Loucy (cell line): Measurements from ENCODE around the gene CXCL10.
A peak's percentile ranks its signal among the peaks of the same experiment; 100 is the strongest.

Source experiments
- H2AFZ ChIP-seq: fragments of 200-600 bp; sonication (generic); 2 replicates; pipeline ENCODE4 v1.6.0; 2016; ENCODE audit warnings: antibody characterized with exemption, mild to moderate bottlenecking, low read length, moderate library complexity
- H3F3A ChIP-seq: fragments of 200-600 bp; 2 replicates; pipeline ENCODE4 v1.6.0; 2016; ENCODE audit warnings: antibody characterized with exemption, low read depth, mild to moderate bottlenecking
- H3K27me3 ChIP-seq: fragments of 200-600 bp; sonication (generic); 2 replicates; pipeline ENCODE4 v1.6.1; 2014; ENCODE audit warnings: low read length, mild to moderate bottlenecking; ENCODE audit not compliant: insufficient read depth, poor library complexity, severe bottlenecking
- H3K36me3 ChIP-seq: fragments of 200-600 bp; sonication (generic); 2 replicates; pipeline ENCODE4 v1.6.1; 2016; ENCODE audit warnings: low read length; ENCODE audit not compliant: insufficient read depth
- H3K4me1 ChIP-seq: fragments of 200-600 bp; sonication (generic); 2 replicates; pipeline ENCODE4 v1.5.1; 2014; ENCODE audit warnings: low read length, mild to moderate bottlenecking; ENCODE audit not compliant: insufficient read depth, poor library complexity, severe bottlenecking
- H3K4me2 ChIP-seq: fragments of 200-600 bp; sonication (generic); 2 replicates; pipeline ENCODE4 v1.6.0; 2014; ENCODE audit warnings: antibody characterized with exemption, low read length, low read depth, mild to moderate bottlenecking; ENCODE audit not compliant: poor library complexity, severe bottlenecking
- H3K4me3 ChIP-seq: fragments of 200-600 bp; sonication (generic); 2 replicates; pipeline ENCODE4 v1.5.1; 2014; ENCODE audit warnings: low read length, mild to moderate bottlenecking, mixed read lengths; ENCODE audit not compliant: poor library complexity, severe bottlenecking
- H3K79me2 ChIP-seq: fragments of 200-600 bp; sonication (generic); 2 replicates; pipeline ENCODE4 v1.6.1; 2014; ENCODE audit warnings: low read length; ENCODE audit not compliant: insufficient read depth
- H3K9ac ChIP-seq: fragments of 200-600 bp; sonication (generic); 2 replicates; pipeline ENCODE4 v1.6.0; 2014; ENCODE audit warnings: mild to moderate bottlenecking, low read depth, low read length, moderate library complexity; ENCODE audit not compliant: poor library complexity, severe bottlenecking
- H3K9me2 ChIP-seq: fragments of 200-600 bp; sonication (generic); replicated peaks from 2 replicates; pipeline ENCODE4 v1.6.1; 2016; ENCODE audit warnings: low read depth, low read length, mixed read lengths
- H3K9me3 ChIP-seq: fragments of 200-600 bp; sonication (generic); 2 replicates; pipeline ENCODE4 v1.6.1; 2014; ENCODE audit warnings: mild to moderate bottlenecking, antibody characterized with exemption, low read length, low read depth; ENCODE audit not compliant: insufficient read depth
- H4K20me1 ChIP-seq: fragments of 200-600 bp; sonication (generic); 2 replicates; pipeline ENCODE4 v1.6.0; 2014; ENCODE audit warnings: antibody characterized with exemption, low read length, mild to moderate bottlenecking; ENCODE audit not compliant: insufficient read depth, poor library complexity, severe bottlenecking
- EZH2phosphoT487 ChIP-seq: fragments of 200-600 bp; IDR thresholded peaks from 2 replicates; pipeline ENCODE4 v1.6.1; 2018; ENCODE audit warnings: antibody characterized with exemption, mild to moderate bottlenecking, moderate library complexity, borderline replicate concordance
- TF ChIP-seq, protein P1 (sequence below): fragments of 200-600 bp; sonication (generic); conservative IDR thresholded peaks from 2 replicates; pipeline ENCODE4 v1.5.1; 2014; ENCODE audit warnings: mild to moderate bottlenecking, antibody characterized with exemption, low read length

Gene CXCL10

DNA sequence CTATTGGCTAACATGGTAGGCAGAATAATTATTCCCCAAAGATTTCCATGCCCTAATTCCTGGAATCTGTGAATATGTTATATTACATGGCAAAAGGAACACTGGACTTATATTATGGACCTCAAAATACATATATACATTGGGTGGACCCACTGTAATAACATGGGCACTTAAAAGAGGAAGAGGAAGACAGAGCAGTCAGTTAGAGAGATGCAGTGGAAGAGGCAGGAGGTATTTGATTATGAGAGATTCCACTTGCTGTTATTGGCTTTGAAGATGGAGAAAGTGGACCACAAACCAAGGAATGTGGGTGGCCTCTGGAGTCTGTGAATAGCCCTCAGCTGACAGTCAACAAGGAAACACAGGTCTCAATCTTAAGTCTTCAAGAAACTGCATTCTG is 37.2 kb upstream of the CXCL10 start:
- H3K9ac ChIP-seq, result no peak overlapping the region
- no peak overlapping the region for H3K4me3 ChIP-seq
- TF ChIP-seq EZH2phosphoT487, result no peak
- TF ChIP-seq, protein P1, sequence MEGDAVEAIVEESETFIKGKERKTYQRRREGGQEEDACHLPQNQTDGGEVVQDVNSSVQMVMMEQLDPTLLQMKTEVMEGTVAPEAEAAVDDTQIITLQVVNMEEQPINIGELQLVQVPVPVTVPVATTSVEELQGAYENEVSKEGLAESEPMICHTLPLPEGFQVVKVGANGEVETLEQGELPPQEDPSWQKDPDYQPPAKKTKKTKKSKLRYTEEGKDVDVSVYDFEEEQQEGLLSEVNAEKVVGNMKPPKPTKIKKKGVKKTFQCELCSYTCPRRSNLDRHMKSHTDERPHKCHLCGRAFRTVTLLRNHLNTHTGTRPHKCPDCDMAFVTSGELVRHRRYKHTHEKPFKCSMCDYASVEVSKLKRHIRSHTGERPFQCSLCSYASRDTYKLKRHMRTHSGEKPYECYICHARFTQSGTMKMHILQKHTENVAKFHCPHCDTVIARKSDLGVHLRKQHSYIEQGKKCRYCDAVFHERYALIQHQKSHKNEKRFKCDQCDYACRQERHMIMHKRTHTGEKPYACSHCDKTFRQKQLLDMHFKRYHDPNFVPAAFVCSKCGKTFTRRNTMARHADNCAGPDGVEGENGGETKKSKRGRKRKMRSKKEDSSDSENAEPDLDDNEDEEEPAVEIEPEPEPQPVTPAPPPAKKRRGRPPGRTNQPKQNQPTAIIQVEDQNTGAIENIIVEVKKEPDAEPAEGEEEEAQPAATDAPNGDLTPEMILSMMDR, result no peak
- no peaks in the 10 kb centered on the region for H3K9me2 ChIP-seq
- H3K79me2 ChIP-seq, result no peaks in the 10 kb centered on the region
- H4K20me1 ChIP-seq, result no peaks in the 10 kb centered on the region
- H3K9me3 ChIP-seq, result no peaks in the 10 kb centered on the region
- peak overlapping the region; percentile 17; the same call in 1 of the 2 replicates for H2AFZ ChIP-seq
- no peaks in the 10 kb centered on the region for H3F3A ChIP-seq
- H3K4me2 ChIP-seq, result no peak overlapping the region
- H3K36me3 ChIP-seq, result no peaks in the 10 kb centered on the region
- H3K4me1 ChIP-seq, result no peaks in the 10 kb centered on the region
- no peaks in the 10 kb centered on the region for H3K27me3 ChIP-seq

DNA sequence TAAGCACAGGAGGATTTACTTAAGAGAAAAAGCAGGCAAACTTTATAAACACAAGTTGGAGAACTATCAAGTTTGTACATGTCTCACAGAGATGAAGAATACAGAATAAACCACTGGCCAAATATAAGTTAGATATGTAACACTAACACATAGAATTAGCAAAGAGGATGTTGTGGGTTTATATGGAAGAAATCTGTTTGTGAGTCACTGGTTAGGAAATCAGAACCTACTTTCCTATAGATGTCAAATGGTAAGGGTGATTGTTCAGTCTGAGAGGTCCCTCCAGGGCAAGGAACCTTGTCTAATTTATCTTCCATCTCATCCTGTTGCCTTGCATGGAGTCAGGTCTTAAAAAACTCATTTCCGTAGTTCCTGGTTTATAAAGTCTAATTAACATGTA is 36.5 kb upstream of the CXCL10 start:
- TF ChIP-seq EZH2phosphoT487, result no peak
- TF ChIP-seq, protein P1, result no peak
- no peaks in the 10 kb centered on the region for H3K9me3 ChIP-seq
- no peaks in the 10 kb centered on the region for H3K79me2 ChIP-seq
- no peaks in the 10 kb centered on the region for H3K9me2 ChIP-seq
- no peaks in the 10 kb centered on the region for H4K20me1 ChIP-seq
- no peaks in the 10 kb centered on the region for H3K36me3 ChIP-seq
- no peaks in the 10 kb centered on the region for H3K4me1 ChIP-seq
- no peak overlapping the region for H3K4me2 ChIP-seq
- H3K9ac ChIP-seq, result no peak overlapping the region
- no peaks in the 10 kb centered on the region for H3K27me3 ChIP-seq
- no peaks in the 10 kb centered on the region for H3F3A ChIP-seq
- H2AFZ ChIP-seq, result no peak overlapping the region
- H3K4me3 ChIP-seq, result no peak overlapping the region

DNA sequence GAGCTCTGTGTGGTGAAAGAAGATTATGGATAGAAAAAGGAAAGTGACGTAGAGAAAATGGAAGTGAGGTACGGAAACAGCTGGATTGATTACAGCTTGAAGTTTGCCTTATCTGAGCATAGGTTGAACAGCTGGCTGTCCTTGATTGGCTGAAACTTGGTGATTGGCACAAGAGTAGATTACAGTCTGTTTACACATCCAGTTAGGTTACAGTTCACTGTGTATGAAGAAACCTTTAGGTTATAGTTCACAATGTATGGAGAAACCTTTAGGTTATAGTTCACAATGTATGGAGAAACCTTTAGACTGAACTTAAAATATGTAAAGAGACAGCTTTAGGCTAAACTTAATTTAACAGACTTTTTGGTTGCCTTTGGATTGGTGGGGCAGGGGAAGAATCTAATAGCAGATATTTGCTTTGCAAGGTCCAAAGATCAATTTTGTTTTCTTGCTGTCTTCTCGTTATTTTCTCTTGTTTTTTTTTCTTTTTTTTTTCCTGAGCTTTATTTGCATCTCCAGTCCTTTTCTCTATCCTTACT is 35.7 kb upstream of the CXCL10 start:
- H3K27me3 ChIP-seq, result no peaks in the 10 kb centered on the region
- no peak overlapping the region for H2AFZ ChIP-seq
- no peak overlapping the region for H3K4me3 ChIP-seq
- no peaks in the 10 kb centered on the region for H3K4me1 ChIP-seq
- TF ChIP-seq, protein P1, result no peak
- TF ChIP-seq EZH2phosphoT487, result no peak
- no peaks in the 10 kb centered on the region for H3F3A ChIP-seq
- no peaks in the 10 kb centered on the region for H3K36me3 ChIP-seq
- no peak overlapping the region for H3K4me2 ChIP-seq
- no peaks in the 10 kb centered on the region for H4K20me1 ChIP-seq
- H3K9me2 ChIP-seq, result no peaks in the 10 kb centered on the region
- no peaks in the 10 kb centered on the region for H3K79me2 ChIP-seq
- H3K9me3 ChIP-seq, result no peaks in the 10 kb centered on the region
- no peak overlapping the region for H3K9ac ChIP-seq
